ENCODE measurements around the gene UCHL5.
"Not testable (repeated sequence)": the region's sequence is repeated elsewhere in the genome, so short reads cannot be mapped to it uniquely, and the experiment has no call there.

Gene UCHL5

DNA sequence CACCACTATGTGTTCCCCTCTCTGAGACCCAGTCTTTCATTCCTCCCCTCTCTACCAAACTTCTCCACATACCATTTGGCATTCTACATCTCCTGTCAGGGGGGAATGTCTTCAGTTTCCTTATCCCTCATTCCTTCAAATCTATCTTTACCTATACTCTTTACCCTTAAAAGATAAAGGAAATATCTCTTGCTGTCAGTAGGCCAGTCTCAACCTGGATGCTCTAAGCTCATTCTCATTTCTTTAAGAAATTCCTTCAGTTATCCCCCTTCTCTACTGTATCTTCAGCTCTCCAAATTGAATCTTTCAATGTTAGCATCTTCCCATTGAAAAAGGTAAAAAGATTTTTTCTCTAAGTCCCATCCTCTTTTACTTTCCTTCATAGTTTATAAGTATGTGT lies 6.8 kb upstream of the UCHL5 start:
- DNase-seq = no peak

DNA sequence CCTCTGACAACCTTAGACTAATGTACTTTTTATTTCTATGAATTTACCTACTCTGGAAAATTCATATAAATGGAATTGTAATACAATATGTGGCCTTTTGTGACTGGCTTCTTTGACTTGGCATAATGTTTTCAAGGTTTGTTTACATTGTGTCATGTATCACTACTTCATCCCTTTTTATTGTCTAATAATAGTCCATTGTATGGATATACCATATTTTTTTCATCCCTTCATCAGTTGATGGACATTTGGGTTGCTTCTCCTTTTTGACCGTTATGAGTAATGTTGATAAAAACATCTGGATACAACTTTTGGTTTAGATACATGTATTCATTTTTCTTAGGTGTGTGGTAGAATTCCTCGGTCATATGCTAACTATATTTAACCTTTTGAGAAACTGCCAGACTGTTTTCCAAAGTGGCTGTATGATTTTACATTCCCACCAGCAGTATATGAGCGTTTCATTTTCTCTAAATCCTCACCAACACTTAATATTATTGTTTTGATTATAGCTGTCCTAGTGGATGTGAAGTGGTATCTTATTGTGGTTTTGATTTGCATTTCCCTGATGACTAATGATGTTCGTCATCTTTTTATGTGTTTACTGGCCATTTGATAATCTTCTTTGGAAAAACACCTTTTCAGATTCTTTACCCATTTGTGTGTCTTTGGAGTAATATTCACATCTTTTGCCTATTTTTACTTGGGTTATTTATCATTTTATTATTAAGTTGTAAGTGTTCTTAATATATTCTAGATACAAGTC lies 3.7 kb upstream of the UCHL5 start:
- DNase-seq = no peak

DNA sequence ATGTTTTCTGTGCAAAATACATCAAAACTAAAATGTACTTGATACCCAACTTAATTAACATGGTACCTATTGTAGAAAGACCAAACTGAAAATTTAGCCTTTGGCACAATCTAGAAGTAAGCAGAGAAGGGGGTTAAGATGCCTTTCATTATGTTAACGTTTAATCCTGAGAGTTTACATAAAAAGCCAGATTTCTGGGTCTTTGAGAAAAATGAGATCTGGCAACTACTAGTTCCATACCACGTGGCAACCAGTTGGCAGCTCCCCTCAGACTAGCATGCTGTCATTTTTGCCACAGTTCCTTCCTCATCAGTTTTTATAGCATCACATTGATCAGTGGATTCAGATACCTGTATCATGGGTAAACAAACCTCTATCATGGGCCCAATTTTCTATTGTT lies 1.8 kb upstream of the UCHL5 start:
- DNase-seq = peak in 3 of 4 experiments; percentile 25 to 34 (median 32)

DNA sequence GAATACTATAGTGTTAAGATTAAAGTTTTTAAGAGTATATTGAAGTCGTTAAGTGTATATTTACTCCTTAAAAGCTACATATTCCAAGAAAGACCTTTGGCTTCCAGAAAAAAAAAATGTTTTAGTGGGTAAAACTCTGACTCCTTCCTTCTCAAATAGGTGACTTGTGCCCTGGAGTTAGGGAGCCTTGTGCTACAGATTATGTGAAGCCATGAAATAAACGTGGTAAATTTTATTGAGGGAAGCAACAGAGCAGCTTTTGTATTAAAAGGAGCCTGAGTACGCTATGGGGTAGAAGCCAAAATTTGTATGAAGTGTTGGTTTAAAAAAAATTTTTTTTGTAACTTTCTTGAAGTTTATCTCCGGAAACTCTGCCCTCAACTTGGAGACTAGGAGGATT lies 1.2 kb upstream of the UCHL5 start:
- peak in 1 of 4 experiments; percentile 3 for DNase-seq

DNA sequence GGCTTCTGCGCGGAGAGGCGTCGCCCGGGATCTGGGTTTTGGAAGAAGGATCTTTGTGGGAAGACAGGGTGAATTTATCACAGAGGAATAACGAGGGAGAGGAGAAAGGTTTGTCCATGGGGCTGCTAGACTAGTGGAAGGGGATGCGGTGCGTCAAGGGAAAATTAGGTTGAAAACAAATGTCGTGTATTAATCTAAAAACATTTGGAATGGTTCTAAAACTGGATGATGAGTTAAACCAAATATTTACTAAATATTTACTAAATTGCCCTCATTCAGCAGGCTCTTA lies 899 bp upstream of the UCHL5 start:
- no peak for DNase-seq

DNA sequence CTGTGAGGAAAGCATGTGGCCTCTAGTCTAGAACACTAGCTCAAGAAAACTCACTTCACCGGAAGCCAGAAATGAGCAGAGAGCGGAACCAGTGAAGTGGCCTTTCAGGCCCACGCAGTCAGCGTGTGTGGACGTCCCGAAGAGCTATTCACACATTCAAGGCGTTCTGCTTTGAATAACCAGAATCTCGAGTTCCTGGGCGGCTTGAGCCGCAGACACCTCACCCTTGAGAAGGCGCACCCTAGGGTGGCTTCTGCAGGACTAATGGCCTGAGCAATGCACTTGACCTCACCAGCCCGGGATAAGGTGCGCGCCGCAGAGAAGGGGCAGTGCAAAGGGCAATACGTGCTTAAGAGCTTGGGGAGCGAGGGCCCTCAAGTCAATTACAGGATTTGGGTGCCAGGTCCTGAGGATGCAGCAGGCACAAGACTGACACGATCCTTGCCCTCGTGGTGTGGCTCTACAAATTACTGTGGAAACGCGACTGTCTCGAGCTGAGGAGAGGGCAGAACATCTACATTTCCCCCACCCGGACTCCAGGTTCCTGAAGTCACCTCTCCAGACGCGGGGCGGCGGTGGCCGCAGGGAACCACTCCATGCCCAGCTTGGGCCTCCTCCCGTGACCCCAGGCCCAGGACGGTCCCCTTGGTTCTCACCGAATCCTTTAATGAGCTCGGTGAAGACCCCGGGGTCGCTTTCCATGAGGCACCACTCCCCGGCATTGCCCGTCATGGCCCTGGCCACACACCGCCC lies 455 bp downstream of the UCHL5 start:
- peak; percentile 79 to 89 (median 86) for DNase-seq

DNA sequence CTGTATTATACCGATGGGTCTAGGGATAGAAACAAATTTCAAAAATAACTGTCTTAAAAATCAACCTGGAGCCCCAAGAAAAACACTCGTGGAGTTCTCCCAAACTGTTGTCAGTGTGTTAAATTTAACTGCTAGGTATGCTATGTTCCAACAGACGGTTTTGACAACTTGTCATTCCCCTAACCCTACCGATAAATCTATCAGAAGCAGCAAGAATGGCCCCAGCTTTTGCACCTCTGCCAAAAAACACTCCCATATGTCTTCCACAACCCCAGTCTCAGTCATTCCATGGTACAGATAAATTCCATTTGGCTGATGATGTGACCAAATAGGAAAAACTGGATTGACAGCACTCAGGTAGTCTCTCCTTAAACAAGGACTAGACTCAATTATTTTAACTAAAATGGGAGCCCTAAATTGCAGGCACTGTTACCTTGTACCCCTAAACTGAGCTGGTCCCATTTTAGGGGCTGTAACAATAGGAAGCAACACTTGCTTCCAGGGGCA lies 4.9 kb downstream of the UCHL5 start:
- no peak for DNase-seq

DNA sequence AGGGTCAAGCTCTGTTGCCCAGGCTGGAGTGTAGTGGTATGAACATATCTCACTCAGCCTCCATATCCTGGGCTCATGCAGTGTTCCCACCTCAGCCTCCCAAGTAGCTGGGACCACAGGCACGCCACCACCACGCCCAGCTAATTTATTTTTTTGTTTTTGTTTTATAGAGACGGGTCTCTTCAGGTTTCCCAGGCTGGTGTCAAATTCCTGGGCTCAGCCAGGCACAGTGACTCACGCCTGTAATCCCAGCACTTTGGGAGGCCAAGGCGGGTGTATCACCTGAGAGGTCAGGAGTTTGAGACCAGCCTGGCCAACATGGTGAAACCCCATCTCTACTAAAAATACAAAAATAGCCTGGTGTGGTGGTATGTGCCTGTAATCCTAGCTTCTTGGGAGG lies 10.2 kb downstream of the UCHL5 start:
- DNase-seq = not testable (repeated sequence)

DNA sequence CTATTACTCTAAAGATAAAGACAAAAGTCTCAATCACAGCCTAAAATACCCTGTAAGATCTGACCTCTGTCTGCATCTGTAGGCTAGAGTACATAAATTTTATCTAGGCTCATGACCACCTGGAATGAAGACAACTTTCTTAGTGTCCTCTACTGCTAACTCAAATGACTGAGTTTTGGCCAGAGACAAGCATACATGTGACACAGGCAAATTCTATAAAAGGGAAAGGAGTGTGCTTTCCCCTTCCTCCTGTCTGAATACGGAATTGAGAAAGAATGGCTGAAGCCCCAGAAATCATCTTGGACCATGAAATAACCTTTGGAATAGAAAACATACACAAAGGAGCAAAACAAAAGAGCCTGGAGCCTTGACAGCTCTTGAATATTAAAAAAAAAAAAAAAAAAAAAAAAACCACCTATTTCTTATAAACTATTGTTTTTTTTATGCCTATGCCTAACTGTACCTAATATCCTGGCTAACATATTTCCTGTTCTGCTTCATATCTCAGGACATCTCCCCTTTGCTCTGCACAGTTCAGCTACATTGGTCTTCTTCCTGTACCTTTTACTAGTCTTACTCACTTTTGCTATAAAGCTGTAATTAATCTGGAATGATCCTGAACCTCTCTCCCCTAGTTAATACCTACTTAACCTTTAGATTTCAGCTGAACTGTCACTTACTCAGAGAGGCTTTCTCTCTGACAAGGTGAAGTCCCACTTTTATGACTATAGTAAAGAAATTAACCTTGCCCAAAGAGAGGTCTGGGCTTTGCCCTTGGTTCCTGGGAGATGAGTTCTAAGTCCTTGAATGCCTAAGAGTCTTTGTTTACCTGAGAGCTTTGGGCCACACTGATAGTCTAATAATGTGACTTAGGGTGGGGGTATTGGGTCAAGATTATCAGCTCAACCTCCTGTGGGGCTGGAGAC lies 16.1 kb downstream of the UCHL5 start:
- DNase-seq = no peak

DNA sequence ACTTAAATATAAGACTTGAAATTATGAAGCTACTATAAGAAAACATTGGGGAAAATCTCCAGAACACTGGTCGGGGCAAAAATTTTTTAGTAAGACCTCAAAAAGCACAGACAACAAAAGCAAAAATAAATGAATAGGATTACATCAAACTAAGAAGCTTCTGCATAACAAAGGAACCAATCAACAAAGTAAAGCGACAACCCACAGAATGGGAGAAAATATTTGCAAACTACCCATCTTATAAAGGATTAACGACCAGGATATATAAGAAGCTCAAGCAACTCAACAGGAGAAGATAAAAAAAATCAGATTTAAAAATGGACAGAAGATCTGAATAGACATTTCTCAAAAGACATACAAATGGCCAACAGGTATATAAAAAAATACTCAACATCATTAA lies 19.1 kb downstream of the UCHL5 start:
- DNase-seq = no peak

DNA sequence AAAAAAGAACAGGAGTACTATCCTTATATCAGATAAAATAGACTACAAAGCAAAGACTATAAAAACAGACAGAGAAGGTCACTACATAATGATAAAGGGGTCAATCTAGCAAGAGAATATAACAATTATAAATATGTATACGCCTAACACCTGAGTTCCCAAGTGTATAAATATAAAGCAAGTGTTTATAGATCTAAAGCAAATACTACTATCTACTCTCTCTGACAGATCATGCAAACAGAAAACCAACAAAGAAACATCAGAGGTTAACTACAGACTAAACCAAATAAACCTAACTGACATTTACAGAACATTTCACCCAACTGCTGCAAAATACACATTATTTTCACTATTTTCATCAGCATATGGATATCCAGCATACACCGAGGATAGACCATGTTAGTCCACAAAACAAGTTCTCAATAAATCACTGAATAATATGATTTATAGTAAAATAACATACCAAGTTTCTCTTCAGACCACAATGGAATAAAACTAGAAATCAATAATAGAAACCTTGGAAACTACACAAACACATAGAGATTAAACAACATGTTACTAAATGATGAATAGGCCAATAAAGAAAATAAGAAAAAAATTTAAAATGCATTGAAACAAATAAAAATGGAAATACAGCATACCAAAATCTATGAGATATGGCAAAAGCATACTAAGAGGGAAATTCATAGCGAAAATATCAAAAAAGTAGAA lies 22.7 kb downstream of the UCHL5 start:
- DNase-seq = no peak

DNA sequence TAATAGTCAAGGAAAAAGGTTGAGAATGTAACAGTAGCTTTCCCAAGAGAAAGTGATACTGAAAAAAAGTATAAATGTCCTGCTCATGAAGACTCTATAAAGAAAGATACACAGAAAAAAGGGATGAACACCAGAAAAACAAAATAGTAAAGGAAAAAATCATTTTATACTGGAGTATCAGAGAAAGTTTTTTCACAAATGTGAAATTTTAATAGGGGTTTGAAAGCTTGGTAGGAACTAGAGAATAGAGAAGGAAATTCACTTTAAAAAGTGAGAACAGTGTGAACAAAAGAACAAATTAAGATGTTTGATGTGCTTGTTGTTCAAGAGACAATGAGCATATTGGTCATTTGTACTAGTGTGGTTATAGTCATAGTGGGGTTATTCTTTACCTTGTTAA lies 25.6 kb downstream of the UCHL5 start:
- no peak for DNase-seq

DNA sequence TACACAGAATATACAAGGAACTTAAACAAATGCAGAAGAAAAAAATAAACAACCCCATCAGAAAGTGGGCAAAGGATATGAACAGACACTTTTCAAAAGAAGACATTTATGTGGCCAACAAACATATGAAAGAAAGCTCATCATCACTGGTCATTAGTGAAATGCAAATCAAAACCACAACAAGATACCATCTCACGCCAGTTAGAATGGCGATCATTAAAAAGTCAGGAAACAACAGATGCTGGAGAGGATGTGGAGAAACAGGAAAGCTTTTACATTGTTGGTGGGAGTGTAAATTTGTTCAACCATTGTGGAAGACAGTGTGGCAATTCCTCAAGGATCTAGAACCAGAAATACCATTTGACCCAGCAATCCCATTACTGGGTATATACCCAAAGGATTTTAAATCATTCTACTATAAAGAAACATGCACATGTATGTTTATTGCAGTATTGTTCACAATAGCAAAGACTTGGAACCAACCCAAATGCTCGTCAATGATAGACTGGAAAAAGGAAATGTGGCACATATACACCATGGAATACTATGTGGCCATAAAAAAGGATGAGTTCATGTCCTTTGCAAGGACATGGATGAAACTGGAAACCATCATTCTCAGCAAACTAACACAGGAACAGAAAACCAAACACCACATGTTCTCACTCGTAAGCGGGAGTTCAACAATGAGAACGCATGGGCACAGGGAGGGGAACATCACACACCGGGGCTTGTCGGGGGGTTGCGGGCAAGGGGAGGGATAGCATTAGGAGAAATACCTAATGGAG lies 26.3 kb downstream of the UCHL5 start:
- DNase-seq = not testable (repeated sequence)

DNA sequence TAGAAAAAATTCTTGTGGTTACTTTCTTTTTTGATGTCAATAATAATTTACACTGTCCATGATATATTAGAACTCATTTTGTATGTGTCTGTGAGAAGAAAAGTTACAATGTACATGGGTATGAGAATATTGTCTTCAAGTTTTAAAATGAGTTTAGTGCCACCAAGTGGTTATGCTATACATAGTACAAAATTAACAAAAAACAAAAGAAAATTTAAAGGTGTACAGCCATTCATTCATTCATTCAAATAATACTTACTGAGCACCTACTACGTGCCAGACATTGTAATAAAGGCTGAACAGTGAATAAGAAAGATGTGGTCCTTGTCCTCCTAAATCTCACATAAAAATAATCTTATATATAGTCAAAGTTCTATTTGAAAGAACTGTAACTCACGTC lies 27.7 kb downstream of the UCHL5 start:
- peak in 2 of 4 experiments; percentile 25 to 39 for DNase-seq

DNA sequence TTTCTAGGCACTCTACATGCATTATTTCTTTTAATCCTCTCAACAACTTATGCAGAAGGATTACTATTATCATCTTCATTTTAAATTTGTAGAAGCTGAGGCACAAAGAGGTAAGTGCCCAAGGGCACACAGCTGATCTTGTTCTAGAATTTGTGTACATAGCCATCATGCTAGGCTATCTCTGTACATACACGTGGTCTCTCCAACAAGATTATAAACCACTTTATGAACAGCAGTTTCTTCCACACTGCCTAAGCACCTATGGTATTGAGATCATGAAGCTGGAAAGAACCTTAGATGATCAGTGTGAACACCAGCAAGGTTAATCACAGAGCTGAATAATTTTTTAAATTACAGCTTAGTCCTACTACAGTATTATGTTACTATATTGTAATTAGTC lies 28.9 kb downstream of the UCHL5 start:
- DNase-seq = no peak

DNA sequence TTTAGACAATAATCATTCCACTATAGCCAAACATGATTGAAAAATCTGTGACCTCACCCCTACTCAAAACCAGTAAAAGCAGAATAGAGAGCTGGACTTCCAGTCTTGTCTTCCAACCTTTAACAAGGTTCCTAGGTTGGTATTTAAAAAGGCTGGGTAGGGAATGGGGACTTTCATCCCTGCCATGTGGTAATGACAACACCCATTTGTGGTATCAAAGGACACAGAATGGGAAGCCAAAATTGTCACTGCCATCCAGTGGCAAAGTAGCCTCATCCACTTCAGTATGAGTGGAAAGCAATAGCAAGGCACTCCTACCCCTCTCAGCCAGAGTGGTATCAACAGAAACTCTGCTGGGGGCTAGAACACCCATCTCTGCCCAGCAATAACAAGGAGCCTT lies 33.9 kb downstream of the UCHL5 start:
- no peak for DNase-seq

DNA sequence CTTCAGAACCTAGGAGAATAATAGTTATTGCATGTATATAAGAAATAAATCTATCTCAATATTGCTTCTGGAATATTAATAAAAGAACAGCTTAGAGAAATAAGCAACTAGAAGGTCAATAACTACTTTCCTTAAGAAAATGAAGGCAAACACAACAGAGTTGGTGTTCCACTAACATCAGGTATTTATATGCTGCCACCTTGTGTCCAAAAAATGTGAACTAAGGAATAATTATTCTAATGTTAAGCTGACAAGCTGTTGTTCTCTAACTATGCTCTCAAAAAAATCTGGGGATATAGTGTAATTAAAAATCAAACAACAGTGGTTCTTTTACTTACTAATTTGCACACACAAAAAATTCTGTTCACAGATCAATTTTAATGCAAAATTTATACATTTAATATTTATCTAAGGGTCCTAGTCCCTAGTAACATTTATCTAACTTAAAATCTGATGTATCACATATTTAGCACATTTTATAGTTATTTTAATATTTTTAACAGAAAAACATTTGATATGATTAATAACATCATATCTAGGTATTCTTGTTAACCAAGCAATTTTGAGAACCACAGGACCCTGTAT lies 39.6 kb downstream of the UCHL5 start:
- peak; percentile 30 to 85 (median 69) for DNase-seq

DNA sequence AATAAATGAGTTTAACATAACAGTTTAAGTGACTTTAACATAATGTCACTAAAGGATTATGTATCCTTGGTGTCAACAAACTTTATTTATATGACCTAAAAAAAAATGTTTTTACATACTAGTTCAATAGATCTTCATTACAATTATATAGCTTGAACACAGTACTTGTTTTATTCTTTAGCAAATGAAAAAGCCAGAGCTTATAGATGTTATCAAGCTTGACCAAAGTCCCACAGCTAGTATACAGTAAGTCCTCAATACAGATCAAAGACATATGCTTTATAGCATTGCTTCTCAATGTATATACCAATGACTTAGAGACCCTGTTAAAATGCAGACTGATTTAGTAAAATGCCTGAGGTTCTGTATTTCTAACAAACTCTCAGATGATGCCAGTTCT lies 42.4 kb downstream of the UCHL5 start:
- DNase-seq = no peak

DNA sequence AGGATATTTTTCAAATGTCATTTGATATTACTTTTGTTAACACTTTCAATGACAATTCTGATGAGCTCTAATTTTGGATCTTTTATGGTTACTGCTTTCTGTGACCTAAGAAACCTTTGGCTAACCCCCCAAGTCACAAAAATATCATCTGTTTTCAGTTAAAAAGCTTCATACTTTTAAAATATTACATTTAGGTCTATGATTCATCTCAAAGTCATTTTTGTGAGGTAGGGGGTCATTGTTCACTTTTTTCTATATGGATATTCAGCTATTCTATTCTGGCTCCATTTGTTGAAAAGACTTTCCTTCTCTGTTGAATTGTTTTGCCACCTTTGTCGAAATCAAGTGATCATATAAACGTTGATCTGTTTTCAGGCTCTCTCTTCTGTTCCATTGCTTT lies 44.8 kb downstream of the UCHL5 start:
- no peak for DNase-seq

DNA sequence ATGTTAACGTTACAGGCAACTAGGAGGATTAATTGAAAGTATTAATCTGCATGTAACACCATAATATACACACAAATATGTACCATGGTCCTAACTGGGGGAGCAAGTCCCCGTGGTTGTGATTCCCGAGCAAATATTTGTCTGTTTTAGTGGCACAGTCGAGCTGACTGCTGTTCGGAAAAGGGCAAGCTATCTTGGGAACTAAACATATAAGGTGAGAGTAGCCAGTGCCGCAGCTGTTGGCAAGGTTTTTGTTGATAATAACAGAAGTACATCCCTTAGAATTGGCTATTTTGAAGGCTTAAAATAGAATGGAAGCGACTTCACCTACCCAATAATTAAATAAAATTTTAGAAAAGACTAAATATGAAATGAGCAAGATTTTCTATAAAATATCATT lies 45.5 kb downstream of the UCHL5 start:
- no peak for DNase-seq

DNA sequence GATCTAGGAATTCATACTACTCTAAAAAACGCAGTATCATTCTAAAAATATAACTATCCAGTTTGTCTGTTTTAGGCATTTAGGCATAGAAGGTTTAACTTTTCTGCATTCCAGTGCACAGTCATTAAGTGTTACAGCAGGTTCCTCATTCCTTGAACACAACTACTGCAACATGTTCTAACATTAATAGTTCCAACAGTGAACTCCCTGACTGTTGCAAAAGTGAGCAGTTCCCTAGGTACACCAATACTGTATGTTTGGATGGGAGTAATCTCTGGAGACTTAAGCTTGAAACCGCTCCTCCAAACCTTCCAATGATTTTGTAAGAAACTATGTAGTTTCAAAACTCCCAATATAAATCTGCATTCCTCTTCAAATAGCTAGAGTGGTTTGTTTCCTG lies 46.2 kb downstream of the UCHL5 start:
- DNase-seq = peak in 3 of 4 experiments; percentile 3 to 49 (median 40)

Measured in suppressor macrophage (primary cell).